GM21423 (cell line): ENCODE data around the gene LRRC8B.
"Not testable (repeated sequence)": the region's sequence is repeated elsewhere in the genome, so short reads cannot be mapped to it uniquely, and the experiment has no call there.

ENCODE experiments used
- ATAC-seq: cut with Tn5 transposase; IDR thresholded peaks from one replicate; pipeline ENCODE4 v1.9.1; 2021; ENCODE audit warnings: mild to moderate bottlenecking, moderate library complexity; ENCODE audit not compliant: unreplicated experiment

LRRC8B gene

GRCh38 chr1:89523572-89524368 lies 859 bp upstream of the LRRC8B start:
- peak; percentile 23 for ATAC-seq

- ATAC-seq, result peak; percentile 4
Observed at GRCh38 chr1:89525169-89525855, 683 bp downstream of the LRRC8B start.

GRCh38 chr1:89527256-89527655 lies 2.6 kb downstream of the LRRC8B start:
- no peak for ATAC-seq

GRCh38 chr1:89527750-89528381 lies 3.2 kb downstream of the LRRC8B start:
- ATAC-seq, result no peak

DNA sequence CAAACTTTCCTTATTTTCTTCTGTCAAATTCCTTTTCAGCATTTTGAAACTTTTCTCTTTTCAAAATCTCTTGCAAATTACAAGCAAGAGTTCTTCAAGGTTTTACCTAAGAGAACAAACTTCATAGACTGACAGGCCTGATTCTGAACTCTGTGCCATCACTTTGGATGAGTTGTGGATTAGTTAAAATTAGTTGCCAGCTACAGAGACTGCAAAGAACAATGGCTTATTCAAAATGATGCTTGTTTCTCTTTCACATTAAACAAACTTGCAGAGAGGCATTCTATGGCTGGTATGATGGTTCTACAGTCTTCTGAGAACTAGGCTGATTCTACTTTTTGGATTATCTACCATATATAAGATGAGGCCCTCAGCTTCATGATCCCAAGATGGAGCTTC lies 3.8 kb downstream of the LRRC8B start:
- no peak for ATAC-seq

DNA sequence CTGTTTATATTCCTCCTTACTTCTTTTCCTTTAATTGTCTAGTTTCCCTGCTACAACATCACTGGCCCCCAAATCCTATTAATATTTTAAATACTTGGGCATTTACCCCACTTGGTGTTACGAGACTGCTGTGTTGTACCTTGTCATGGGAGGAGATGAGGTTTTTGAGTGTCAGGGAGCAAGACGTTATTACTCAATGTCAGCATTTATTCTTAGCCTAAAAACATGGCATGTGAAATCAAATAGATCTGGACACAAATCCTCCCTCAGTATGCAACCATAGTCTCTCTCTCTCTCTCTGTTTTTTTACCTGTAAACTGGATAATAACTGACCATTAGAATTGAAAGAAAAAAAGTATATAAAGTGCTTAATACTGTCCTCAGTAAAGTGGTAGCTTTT lies 4.6 kb downstream of the LRRC8B start:
- no peak for ATAC-seq

DNA sequence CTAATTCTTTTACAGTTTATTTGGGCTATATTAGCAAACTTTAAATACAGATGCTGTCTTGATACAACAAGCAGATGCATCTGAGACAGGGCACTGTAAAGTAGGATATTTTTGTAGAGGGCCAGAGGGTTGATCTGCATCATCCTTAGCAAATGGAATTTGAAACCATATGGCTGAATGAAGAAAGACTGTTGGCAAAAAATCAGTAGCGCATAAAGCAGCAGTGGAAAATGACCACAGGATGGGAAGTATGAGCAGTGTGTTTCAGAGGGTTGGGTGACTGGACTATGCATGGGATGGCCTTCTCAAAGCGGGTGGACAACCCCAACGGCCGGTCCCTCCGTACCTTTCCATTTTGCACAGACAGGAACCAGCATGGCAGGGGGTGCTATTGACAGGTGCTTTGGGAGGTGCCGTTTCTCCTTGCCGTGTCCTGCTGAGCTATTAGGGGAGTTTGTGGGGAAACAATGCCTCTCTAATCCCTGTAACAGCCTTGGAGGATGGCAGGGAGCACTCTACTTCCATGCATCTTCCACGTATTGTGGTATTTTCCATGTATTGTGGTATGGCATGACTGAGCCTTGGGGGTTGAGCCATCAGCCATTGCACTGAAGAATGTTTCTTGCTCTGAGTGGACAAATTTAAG lies 5.9 kb downstream of the LRRC8B start:
- ATAC-seq, result no peak

DNA sequence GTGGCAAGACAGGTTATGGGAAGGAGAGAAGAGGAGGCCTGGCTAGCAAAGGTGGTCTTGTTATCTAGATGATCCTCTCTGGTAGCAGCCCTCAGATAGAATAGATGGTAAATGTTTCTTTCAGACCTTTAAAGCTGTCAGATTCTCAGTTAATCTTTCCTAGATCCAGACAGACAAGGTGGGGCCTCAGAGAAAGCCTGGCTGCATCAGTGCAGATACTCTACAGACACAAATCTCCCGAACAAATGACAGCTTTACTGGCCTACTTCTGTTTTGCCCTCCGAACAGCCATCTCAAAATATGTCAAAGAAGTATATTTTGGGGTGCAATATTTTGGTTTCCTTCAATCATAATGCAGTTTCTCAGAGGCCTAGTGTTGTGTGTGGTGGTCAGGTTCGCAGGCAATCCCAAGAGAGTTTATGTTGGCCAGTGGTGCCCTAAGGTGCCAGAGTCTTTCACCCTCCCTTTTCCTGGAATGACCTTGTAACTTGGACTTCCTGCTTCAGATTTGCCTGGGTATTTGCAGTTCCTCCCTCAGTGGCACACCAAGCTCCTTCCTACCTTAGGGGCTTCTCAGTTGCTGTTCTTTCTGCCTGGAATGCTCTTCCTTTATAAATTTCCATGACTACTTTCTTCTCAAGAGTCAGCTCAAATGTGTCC lies 7.0 kb downstream of the LRRC8B start:
- ATAC-seq, result no peak

GRCh38 chr1:89532228-89532627 lies 7.6 kb downstream of the LRRC8B start:
- ATAC-seq, result no peak

DNA sequence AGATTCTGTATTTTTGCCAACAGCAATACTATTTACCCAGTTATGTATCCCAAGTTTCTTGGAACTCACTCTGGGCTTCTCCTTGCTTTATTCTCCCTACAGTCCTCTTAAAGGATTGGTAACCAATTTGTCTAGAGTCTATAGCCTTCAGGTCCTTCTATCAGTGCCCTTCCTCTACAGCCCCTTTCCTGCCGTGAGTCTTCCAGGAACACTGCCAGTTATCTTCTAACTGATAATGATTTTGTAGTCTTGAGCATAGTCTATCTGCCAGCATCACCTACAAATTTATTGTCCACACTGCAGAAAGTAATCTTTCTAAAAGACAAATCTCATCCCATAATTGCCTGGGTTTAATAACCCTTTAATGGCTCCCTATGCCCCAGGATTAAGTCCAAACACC lies 8.2 kb downstream of the LRRC8B start:
- no peak for ATAC-seq

- no peak for ATAC-seq
Observed at GRCh38 chr1:89535537-89535936, 10.9 kb downstream of the LRRC8B start.

DNA sequence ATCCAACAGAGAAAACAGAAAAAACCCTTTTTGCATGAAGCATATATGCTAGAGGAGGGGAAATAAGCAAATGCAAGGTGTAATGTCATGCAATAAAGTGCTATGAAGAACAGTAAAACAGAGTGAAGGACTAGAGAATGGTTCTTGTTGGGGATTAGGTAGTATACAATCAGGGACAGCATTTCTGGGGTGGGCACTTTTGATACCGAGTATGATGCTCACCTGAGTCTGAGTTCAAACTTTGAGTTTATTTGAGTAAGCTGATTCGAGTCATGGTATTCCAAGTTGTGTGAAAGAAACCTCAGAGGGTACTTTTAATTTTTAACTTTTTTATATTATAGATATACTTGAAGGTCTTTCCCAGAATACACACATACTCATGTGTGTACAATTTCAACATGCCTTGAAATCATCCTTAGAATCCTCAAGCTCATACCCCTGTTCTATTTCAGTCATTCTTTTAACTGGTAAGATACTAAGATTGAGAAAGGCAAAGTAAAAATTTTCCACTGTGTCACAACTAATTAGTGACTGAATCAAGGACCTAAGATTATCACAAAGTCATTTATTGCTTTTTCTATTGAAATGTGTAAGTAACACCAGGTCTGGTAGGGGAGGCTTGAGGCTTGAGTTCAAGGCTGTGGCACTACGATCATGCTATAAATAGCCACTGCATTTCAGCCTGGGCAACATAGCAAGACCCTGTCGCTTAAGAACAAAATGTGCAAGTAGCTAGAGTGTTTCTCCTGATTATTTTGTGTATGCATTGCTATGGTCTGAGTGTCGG lies 12.1 kb downstream of the LRRC8B start:
- no peak for ATAC-seq

- no peak for ATAC-seq
Observed at GRCh38 chr1:89538361-89538760, 13.7 kb downstream of the LRRC8B start.

DNA sequence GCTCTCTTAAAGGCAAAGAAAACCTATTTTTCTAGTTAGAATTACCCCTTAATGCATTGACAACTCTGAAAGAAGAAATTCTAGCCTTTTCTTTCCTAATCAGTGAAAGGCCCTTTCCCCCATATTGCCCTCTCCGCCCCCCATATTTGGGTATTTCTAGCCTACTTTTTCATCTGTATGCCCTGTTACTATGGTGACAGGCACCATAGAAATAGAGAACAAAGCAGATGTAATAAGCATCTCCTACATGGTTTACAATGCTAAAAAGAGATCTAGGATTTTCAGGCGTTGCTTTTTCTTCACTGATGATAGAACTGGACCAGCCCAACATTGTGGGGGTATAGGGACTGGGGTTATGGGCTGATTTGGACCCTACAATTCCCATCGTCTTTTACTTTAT lies 14.5 kb downstream of the LRRC8B start:
- ATAC-seq, result no peak

- no peak for ATAC-seq
Observed at GRCh38 chr1:89540406-89540970, 15.9 kb downstream of the LRRC8B start.

GRCh38 chr1:89542345-89542744 lies 17.7 kb downstream of the LRRC8B start:
- ATAC-seq, result no peak

GRCh38 chr1:89543632-89544031 lies 19.0 kb downstream of the LRRC8B start:
- not testable (repeated sequence) for ATAC-seq

- no peak for ATAC-seq
Observed at GRCh38 chr1:89545264-89546038, 20.8 kb downstream of the LRRC8B start.
